ENCODE results near the gene PYGM. TPM values are rescaled to one million over a fixed set of nuclear protein-coding genes. Genes with fewer than 3 reads are reported as not detected.

Gene PYGM
- total RNA-seq, 1 donor = 0.36 TPM

GRCh38 chr11:64747961-64748665 lies 11.7 kb downstream of the PYGM start:
- TF ChIP-seq CTCF (IDR thresholded peaks at IDR 0.05; ENCODE audit: extremely low read depth, low read depth, low read length) = no peak
- H3K9me3 ChIP-seq (ENCODE audit: low read depth, low read length) = no peaks in the 10 kb centered on the region
- H3K27ac ChIP-seq (ENCODE audit: low read depth, low read length) = no peak overlapping the region
- H3K79me2 ChIP-seq (ENCODE audit: insufficient read depth, low read length) = no peaks in the 10 kb centered on the region
- no peak overlapping the region for H3K4me2 ChIP-seq (ENCODE audit: insufficient read depth, low read length)
- no peaks in the 10 kb centered on the region for H3K36me3 ChIP-seq (ENCODE audit: insufficient read depth, low read length)
- no peak overlapping the region for H2AFZ ChIP-seq (ENCODE audit: low read length)
- peak; percentile 91 for DNase-seq (ENCODE audit: insufficient read length, low spot score, missing footprints)
- no peak overlapping the region for H3K4me3 ChIP-seq (ENCODE audit: insufficient read depth, low read length)
- H4K20me1 ChIP-seq (ENCODE audit: insufficient read depth, low read length) = no peaks in the 10 kb centered on the region
- peaks cover 28% of the 10 kb centered on the region for H3K27me3 ChIP-seq (ENCODE audit: insufficient read depth, low read length)
- peaks cover 3% of the 10 kb centered on the region for H3K4me1 ChIP-seq (ENCODE audit: insufficient read depth, low read length)

GRCh38 chr11:64746486-64746885 lies 13.3 kb downstream of the PYGM start:
- DNase-seq (ENCODE audit: insufficient read length, low spot score, missing footprints) = peak; percentile 79
- Histone ChIP-seq H3K4me1 (ENCODE audit: insufficient read depth, low read length) (peaks cover 10% of the 10 kb centered on the region), H3K79me2 (ENCODE audit: insufficient read depth, low read length) (no peaks in the 10 kb centered on the region), H3K27ac (ENCODE audit: low read depth, low read length) (no peak overlapping the region), H3K4me2 (ENCODE audit: insufficient read depth, low read length) (no peak overlapping the region), H3K9me3 (ENCODE audit: low read depth, low read length) (no peaks in the 10 kb centered on the region), H3K27me3 (ENCODE audit: insufficient read depth, low read length) (peaks cover 43% of the 10 kb centered on the region), H3K4me3 (ENCODE audit: insufficient read depth, low read length) (no peak overlapping the region), H3K36me3 (ENCODE audit: insufficient read depth, low read length) (no peaks in the 10 kb centered on the region), H2AFZ (ENCODE audit: low read length) (no peak overlapping the region), H4K20me1 (ENCODE audit: insufficient read depth, low read length) (no peaks in the 10 kb centered on the region)
- no peak for TF ChIP-seq CTCF (IDR thresholded peaks at IDR 0.05; ENCODE audit: extremely low read depth, low read depth, low read length)

- Histone ChIP-seq H2AFZ (ENCODE audit: low read length) (peak overlapping the region; percentile 29), H3K27me3 (ENCODE audit: insufficient read depth, low read length) (peaks cover 50% of the 10 kb centered on the region), H3K4me3 (ENCODE audit: insufficient read depth, low read length) (peak overlapping the region; percentile 55), H3K79me2 (ENCODE audit: insufficient read depth, low read length) (no peaks in the 10 kb centered on the region), H3K27ac (ENCODE audit: low read depth, low read length) (no peak overlapping the region), H3K4me2 (ENCODE audit: insufficient read depth, low read length) (peak overlapping the region; percentile 68), H4K20me1 (ENCODE audit: insufficient read depth, low read length) (no peaks in the 10 kb centered on the region), H3K36me3 (ENCODE audit: insufficient read depth, low read length) (no peaks in the 10 kb centered on the region), H3K9me3 (ENCODE audit: low read depth, low read length) (no peaks in the 10 kb centered on the region), H3K4me1 (ENCODE audit: insufficient read depth, low read length) (peaks cover 10% of the 10 kb centered on the region)
- DNase-seq (ENCODE audit: insufficient read length, low spot score, missing footprints) = peak; percentile 98
- TF ChIP-seq CTCF (IDR thresholded peaks at IDR 0.05; ENCODE audit: extremely low read depth, low read depth, low read length) = no peak
Measured at GRCh38 chr11:64745521-64746328, 14.0 kb downstream of the PYGM start.

GRCh38 chr11:64745189-64745520 lies 14.6 kb downstream of the PYGM start:
- peak overlapping the region; percentile 68 for H3K4me2 ChIP-seq (ENCODE audit: insufficient read depth, low read length)
- DNase-seq (ENCODE audit: insufficient read length, low spot score, missing footprints) = peak; percentile 83
- peak overlapping the region; percentile 16 for H3K4me3 ChIP-seq (ENCODE audit: insufficient read depth, low read length)

More at GRCh38 chr11:64745189-64745520, 14.6 kb downstream of the PYGM start:
- Histone ChIP-seq H3K27me3 (ENCODE audit: insufficient read depth, low read length) (peaks cover 56% of the 10 kb centered on the region), H3K79me2 (ENCODE audit: insufficient read depth, low read length) (no peaks in the 10 kb centered on the region), H4K20me1 (ENCODE audit: insufficient read depth, low read length) (no peaks in the 10 kb centered on the region), H3K36me3 (ENCODE audit: insufficient read depth, low read length) (no peaks in the 10 kb centered on the region), H2AFZ (ENCODE audit: low read length) (no peak overlapping the region), H3K9me3 (ENCODE audit: low read depth, low read length) (no peaks in the 10 kb centered on the region), H3K4me1 (ENCODE audit: insufficient read depth, low read length) (peaks cover 10% of the 10 kb centered on the region), H3K27ac (ENCODE audit: low read depth, low read length) (no peak overlapping the region)
- TF ChIP-seq CTCF (IDR thresholded peaks at IDR 0.05; ENCODE audit: extremely low read depth, low read depth, low read length) = no peak
